ENCODE data around the gene HDAC8.
"Not testable (repeated sequence)": the region's sequence is repeated elsewhere in the genome, so short reads cannot be mapped to it uniquely, and the experiment has no call there.

Gene HDAC8

GRCh38 chrX:72326605-72327300, 245.9 kb downstream of the HDAC8 start:
- TF ChIP-seq CTCF (conservative IDR thresholded peaks at IDR 0.05; ENCODE audit: low read depth, low read length), result no peak
- DNase-seq (ENCODE audit: low read depth), result no peak
- no peak overlapping the region for H3K4me3 ChIP-seq (ENCODE audit: low read length)

GRCh38 chrX:72319651-72320050, 253.0 kb downstream of the HDAC8 start:
- not testable (repeated sequence) for H3K4me3 ChIP-seq (ENCODE audit: low read length); DNase-seq (ENCODE audit: low read depth)

- DNase-seq (ENCODE audit: low read depth), result no peak
- TF ChIP-seq CTCF (conservative IDR thresholded peaks at IDR 0.05; ENCODE audit: low read depth, low read length), result no peak
- no peak overlapping the region for H3K4me3 ChIP-seq (ENCODE audit: low read length)
Measured at GRCh38 chrX:72317139-72317538, 255.5 kb downstream of the HDAC8 start.

- no peak overlapping the region for H3K4me3 ChIP-seq (ENCODE audit: low read length)
- DNase-seq (ENCODE audit: low read depth), result no peak
- no peak for TF ChIP-seq CTCF (conservative IDR thresholded peaks at IDR 0.05; ENCODE audit: low read depth, low read length)
Measured at GRCh38 chrX:72316408-72317110, 256.1 kb downstream of the HDAC8 start.

GRCh38 chrX:72314881-72315280, 257.8 kb downstream of the HDAC8 start:
- DNase-seq (ENCODE audit: low read depth), result no peak
- H3K4me3 ChIP-seq (ENCODE audit: low read length), result no peak overlapping the region
- TF ChIP-seq CTCF (conservative IDR thresholded peaks at IDR 0.05; ENCODE audit: low read depth, low read length), result no peak

GRCh38 chrX:72313707-72314641, 258.7 kb downstream of the HDAC8 start:
- H3K4me3 ChIP-seq (ENCODE audit: low read length), result no peak overlapping the region
- DNase-seq (ENCODE audit: low read depth), result no peak
- no peak for TF ChIP-seq CTCF (conservative IDR thresholded peaks at IDR 0.05; ENCODE audit: low read depth, low read length)

- TF ChIP-seq CTCF (conservative IDR thresholded peaks at IDR 0.05; ENCODE audit: low read depth, low read length), result no peak
- H3K4me3 ChIP-seq (ENCODE audit: low read length), result no peak overlapping the region
- no peak for DNase-seq (ENCODE audit: low read depth)
Measured at GRCh38 chrX:72312311-72312940, 260.2 kb downstream of the HDAC8 start.

Measured in retinal pigment epithelial cell (primary cell).